HepG2 (cell line): ENCODE results near the gene IGFN1. TPM values are rescaled to one million over a fixed set of nuclear protein-coding genes. Genes with fewer than 3 reads are reported as not detected.

Source experiments
- ATAC-seq: fragments of 200-7000 bp; cut with Tn5 transposase; 3 replicates; pipeline ENCODE4 v1.9.1; 2020; ENCODE audit warnings: mild to moderate bottlenecking, moderate library complexity
- BruUV-seq: library from RNA; stranded (reverse); fragments of 400-500 nt; replicated peaks from 2 replicates; lab custom pipeline; 2021; lab: Mats Ljungman, UMichigan
- CTCF ChIA-PET: fragments of 300-600 bp; formaldehyde crosslinking; extraction: SDS; loops from one replicate; lab custom pipeline; 2021; ENCODE audit warnings: low total read pairs, inconsistent platforms, low intra/inter-chr PET ratio; lab: Yijun Ruan, JAX
- POLR2A ChIA-PET: fragments of 350-600 bp; sonication (Branson Sonifier 250); formaldehyde crosslinking; loops from one replicate; lab custom pipeline; 2020; ENCODE audit warnings: antibody characterized with exemption, inconsistent platforms; lab: Yijun Ruan, JAX
- DNase-seq: peaks from one replicate; pipeline ENCODE4 v3.0.0-alpha.2; 2015; ENCODE audit warnings: low spot score
- FAIRE-seq: peaks from 3 replicates; lab custom pipeline; 2011; peaks lifted over from hg19 to GRCh38; lab: Jason Lieb, UNC
- H2AFZ ChIP-seq: one replicate; pipeline ENCODE4 v1.6.1; 2011; ENCODE audit warnings: low read length, inconsistent platforms
- H3K27ac ChIP-seq: fragments of 300-600 bp; 3 replicates; pipeline ENCODE4 v1.8.0; 2011; ENCODE audit warnings: mixed run types, mild to moderate bottlenecking, mixed read lengths, low read length, inconsistent platforms; ENCODE audit not compliant: insufficient read depth; ENCODE audit errors: extremely low read length
- H3K27me3 ChIP-seq, 2 experiments: fragments of 200-600 bp in 1 of 2; 2 replicates in 1 of 2; 3 replicates in 1 of 2; pipeline versions ENCODE4 v1.6.0 to v1.8.0; 2011; ENCODE audit warnings: low read length in 2 of 2, mild to moderate bottlenecking in 2 of 2, moderate library complexity in 2 of 2, inconsistent platforms in 1 of 2; ENCODE audit not compliant: insufficient read depth in 2 of 2, control insufficient read depth in 1 of 2
- H3K36me3 ChIP-seq, 2 experiments: fragments of 200-600 bp in 1 of 2; replicated peaks in 1 of 2; 2 replicates in 1 of 2; 3 replicates in 1 of 2; pipeline versions ENCODE4 v1.5.1 to v1.8.0; 2011; ENCODE audit warnings: low read length in 2 of 2, inconsistent platforms in 1 of 2; ENCODE audit not compliant: insufficient read depth in 2 of 2, control insufficient read depth in 1 of 2
- H3K4me1 ChIP-seq: 2 replicates; pipeline ENCODE4 v1.5.1; 2012; ENCODE audit warnings: low read length, inconsistent platforms; ENCODE audit not compliant: insufficient read depth
- H3K4me2 ChIP-seq: 2 replicates; pipeline ENCODE4 v1.6.0; 2011; ENCODE audit warnings: low read depth, low read length, inconsistent platforms
- H3K4me3 ChIP-seq, 3 experiments: fragments of 200-600 bp in 1 of 3; sonication (generic), shearing (Covaris generic) in 1 of 3; replicated peaks in 1 of 3; 2 replicates each; pipeline ENCODE4 v1.5.1; 2011 to 2016; ENCODE audit warnings: low read length in 3 of 3, inconsistent platforms in 2 of 3, low read depth in 2 of 3, mild to moderate bottlenecking in 2 of 3, control low read depth in 1 of 3, mixed read lengths in 1 of 3; ENCODE audit not compliant: insufficient read depth in 1 of 3
- H3K79me2 ChIP-seq: one replicate; pipeline ENCODE4 v1.6.1; 2011; ENCODE audit warnings: low read length, inconsistent platforms; ENCODE audit not compliant: insufficient read depth
- H3K9ac ChIP-seq: 2 replicates; pipeline ENCODE4 v1.6.0; 2011; ENCODE audit warnings: mild to moderate bottlenecking, low read depth, low read length, inconsistent platforms; ENCODE audit not compliant: insufficient read depth
- H3K9me3 ChIP-seq: 2 replicates; pipeline ENCODE4 v1.5.1; 2012; ENCODE audit warnings: mild to moderate bottlenecking, low read length
- H4K20me1 ChIP-seq: 2 replicates; pipeline ENCODE4 v1.6.0; 2011; ENCODE audit warnings: inconsistent platforms, mild to moderate bottlenecking, low read length, moderate library complexity; ENCODE audit not compliant: insufficient read depth
- CHCHD3 ChIP-seq: sonication (generic); formaldehyde crosslinking; IDR thresholded peaks from 2 replicates; pipeline ENCODE4 v1.8.0; 2022; ENCODE audit warnings: mild to moderate bottlenecking, missing genetic modification reagents, moderate library complexity
- GLI4 ChIP-seq: sonication (generic); formaldehyde crosslinking; IDR thresholded peaks from 2 replicates; pipeline ENCODE4 v1.5.1; 2020; ENCODE audit warnings: missing genetic modification reagents, mild to moderate bottlenecking, moderate library complexity, borderline replicate concordance
- GPBP1L1 ChIP-seq: sonication (generic); formaldehyde crosslinking; IDR thresholded peaks from 2 replicates; pipeline ENCODE4 v1.5.0; 2020; ENCODE audit warnings: mild to moderate bottlenecking, missing genetic modification reagents
- MLXIP ChIP-seq: sonication (generic); formaldehyde crosslinking; IDR thresholded peaks from 2 replicates; pipeline ENCODE4 v1.9.0; 2021; ENCODE audit warnings: missing genetic modification reagents, borderline replicate concordance
- MTA1 ChIP-seq: sonication (generic); formaldehyde crosslinking; IDR thresholded peaks from 2 replicates; pipeline ENCODE4 v1.4.0; 2020; ENCODE audit warnings: missing genetic modification reagents, mild to moderate bottlenecking, borderline replicate concordance
- NFKB2 ChIP-seq: sonication (generic); formaldehyde crosslinking; IDR thresholded peaks from 2 replicates; pipeline ENCODE4 v1.4.0; 2020; ENCODE audit warnings: missing genetic modification reagents, borderline replicate concordance
- RFX5 ChIP-seq: IDR thresholded peaks from 2 replicates; pipeline ENCODE4 v1.6.1; 2011; ENCODE audit warnings: low read depth, low read length, improper control_type of control experiment
- SKI ChIP-seq: fragments of 450-650 bp; IDR thresholded peaks from one replicate; pipeline ENCODE4 v1.6.1; 2018; ENCODE audit warnings: mild to moderate bottlenecking; ENCODE audit not compliant: partially characterized antibody
- TBL1XR1 ChIP-seq: fragments of 150-350 bp; IDR thresholded peaks from 2 replicates; pipeline ENCODE4 v1.6.1; 2014; ENCODE audit warnings: borderline replicate concordance, low read length; ENCODE audit not compliant: partially characterized antibody
- THYN1 ChIP-seq: sonication (generic); formaldehyde crosslinking; IDR thresholded peaks from 2 replicates; pipeline ENCODE4 v1.8.1; 2023; ENCODE audit warnings: low read depth, mild to moderate bottlenecking, moderate library complexity, missing genetic modification reagents, borderline replicate concordance
- ZNF709 ChIP-seq: sonication (generic); formaldehyde crosslinking; IDR thresholded peaks from 2 replicates; pipeline ENCODE4 v1.5.0; 2020; ENCODE audit warnings: mild to moderate bottlenecking, missing genetic modification reagents
- WGBS: methylation state at CpG from one replicate; pipeline ENCODE4 v1.1.6; 2017; ENCODE audit warnings: low lambda C conversion rate; 5-methylcytosine and 5-hydroxymethylcytosine counted together
- in situ Hi-C: cut with HindIII; loops from 2 replicates; pipeline ENCODE4 v1.10.0; 2017; ENCODE audit warnings: low pct_unique_long_range_greater_than_20kb; ENCODE audit not compliant: extremely low pct_ligation_motif_present
- intact Hi-C: fragments of 100-400 bp; cut with micrococcal nuclease; formaldehyde crosslinking; loops from one replicate; pipeline ENCODE4 v1.10.0; 2022; ENCODE audit not compliant: unreplicated experiment
- polyA plus RNA-seq, 8 experiments: library from polyadenylated mRNA; depleted of rRNA in 3 of 8; stranded (reverse) in 7 of 8; unstranded in 1 of 8; fragments of >200 nt; fragmentation: Illumina TruSeq in 4 of 8; extraction: Trizol in 4 of 8; gene quantifications; 2 replicates each; pipeline versions ENCODE4 v1.2.1 to v1.2.3, GENCODE V29; 2011 to 2016; ENCODE audit warnings: low read depth in 4 of 8, missing spikeins in 1 of 8, mixed read lengths in 1 of 8; ENCODE audit not compliant: insufficient read depth in 1 of 8
- total RNA-seq, 5 experiments: library from RNA; depleted of rRNA; stranded (reverse); fragments of >200 nt; fragmentation: Illumina TruSeq; extraction: Trizol; gene quantifications; 2 replicates each; pipeline ENCODE4 v1.2.3, GENCODE V29; 2016; ENCODE audit warnings: low read depth in 1 of 5

IGFN1 gene
- total and polyA plus RNA-seq, 2 of the 13 experiments (the other 11 are each of a cell fraction or from before 2014, with no cell fraction given) = 0.04 to 0.05 TPM

GRCh38 chr1:201217851-201218250 is 27.2 kb downstream of the IGFN1 start:
- in situ Hi-C loops = loop anchor here (5.0 kb wide), 1 partner anchor 71 kb away; no protein-coding TSS in a partner anchor
- no peaks in the 10 kb centered on the region for H3K36me3 ChIP-seq
- no peaks in the 10 kb centered on the region for H3K79me2 ChIP-seq
- intact Hi-C loops = no loop called here
- peaks cover 37% of the 10 kb centered on the region for H3K4me1 ChIP-seq
- ATAC-seq (no peak), FAIRE-seq (no peak), DNase-seq (no peak)
- CTCF ChIA-PET = no interaction called here
- no peak overlapping the region for H3K4me3 ChIP-seq
- POLR2A ChIA-PET = no interaction called here
- WGBS = 64% methylated on average over 3 of the region's 3 CpGs
- no peak overlapping the region for H2AFZ ChIP-seq
- TF ChIP-seq SKI = no peak
- TF ChIP-seq RFX5 = no peak
- TF ChIP-seq MTA1 (CRISPR knock-in tag) = no peak
- no peak for TF ChIP-seq GPBP1L1 (CRISPR knock-in tag)
- no peaks in the 10 kb centered on the region for H4K20me1 ChIP-seq
- H3K9ac ChIP-seq = no peak overlapping the region
- no peak overlapping the region for H3K4me2 ChIP-seq
- H3K27ac ChIP-seq = no peak overlapping the region
- BruUV-seq = no TSS peak
- peaks cover 0 to 35% of the 10 kb centered on the region in 2 experiments; a peak in 3 of 5 replicates for H3K27me3 ChIP-seq
- no peaks in the 10 kb centered on the region for H3K9me3 ChIP-seq

- WGBS = 57% methylated on average over 5 of the region's 10 CpGs
- DNase-seq (no peak), ATAC-seq (no peak), FAIRE-seq (no peak)
- in situ Hi-C loops = loop anchor here (5.0 kb wide), 1 partner anchor 71 kb away; no protein-coding TSS in a partner anchor
- Histone ChIP-seq H3K4me3 (no peak overlapping the region), H3K4me2 (no peak overlapping the region), H3K9me3 (no peaks in the 10 kb centered on the region), H3K9ac (no peak overlapping the region), H2AFZ (no peak overlapping the region), H3K27ac (no peak overlapping the region), H3K36me3 (no peaks in the 10 kb centered on the region), H3K27me3 (peaks cover 0 to 35% of the 10 kb centered on the region in 2 experiments; a peak in 3 of 5 replicates), H3K79me2 (no peaks in the 10 kb centered on the region), H4K20me1 (no peaks in the 10 kb centered on the region), H3K4me1 (peaks cover 40% of the 10 kb centered on the region)
- POLR2A ChIA-PET = no interaction called here
- intact Hi-C loops = no loop called here
- CTCF ChIA-PET = no interaction called here
- BruUV-seq = no TSS peak
- TF ChIP-seq GLI4 (CRISPR knock-in tag) = no peak
- TF ChIP-seq TBL1XR1 = no peak
- no peak for TF ChIP-seq MLXIP
- TF ChIP-seq CHCHD3 (CRISPR knock-in tag) = no peak
- no peak for TF ChIP-seq NFKB2
- no peak for TF ChIP-seq ZNF709 (CRISPR knock-in tag)
- TF ChIP-seq THYN1 (CRISPR knock-in tag) = no peak
Measured at GRCh38 chr1:201218409-201218808, 27.8 kb downstream of the IGFN1 start.
